HFFc6 (cell line): Measurements from ENCODE around the gene PYCR2. TPM values are rescaled to one million over a fixed set of nuclear protein-coding genes. Genes with fewer than 3 reads are reported as not detected.
"Not testable (repeated sequence)": the region's sequence is repeated elsewhere in the genome, so short reads cannot be mapped to it uniquely, and the experiment has no call there.

Experiments used
- DNase-seq: peaks from one replicate; pipeline ENCODE4 v3.0.0-alpha.2; 2018
- H3K27ac Mint-ChIP-seq: 2 replicates; pipeline ENCODE4 v1.8.0; 2020; ENCODE audit warnings: mild to moderate bottlenecking, mixed read lengths
- H3K27me3 Mint-ChIP-seq: 2 replicates; pipeline ENCODE4 v1.8.0; 2021; ENCODE audit warnings: mild to moderate bottlenecking, moderate library complexity, mixed read lengths; ENCODE audit not compliant: insufficient read depth
- H3K36me3 Mint-ChIP-seq: 2 replicates; pipeline ENCODE4 v1.8.0; 2021; ENCODE audit warnings: low read depth, mixed read lengths
- H3K4me1 Mint-ChIP-seq: 2 replicates; pipeline ENCODE4 v1.8.0; 2020; ENCODE audit warnings: low read depth, mixed read lengths
- H3K4me3 Mint-ChIP-seq: 2 replicates; pipeline ENCODE4 v1.8.0; 2020; ENCODE audit warnings: mild to moderate bottlenecking, moderate library complexity, mixed read lengths
- H3K9me3 Mint-ChIP-seq: 2 replicates; pipeline ENCODE4 v1.8.0; 2020; ENCODE audit warnings: mild to moderate bottlenecking, mixed read lengths
- CTCF ChIP-seq: fragments of 200-600 bp; sonication (generic); IDR thresholded peaks from 2 replicates; pipeline ENCODE4 v1.5.0; 2021; ENCODE audit warnings: antibody characterized with exemption, mild to moderate bottlenecking
- total RNA-seq, 6 experiments: library from RNA; stranded (reverse); fragmentation: NEBNext Ultra II Directional; extraction: Animal tissue kit (Norgen Biotek cat#: 25700); gene quantifications; 2 replicates in 1 of 6; 3 replicates in 5 of 6; pipeline ENCODE4 v1.2.3, GENCODE V29; 2021

The PYCR2 gene
- total RNA-seq, 6 experiments from 2014 or later: 50.7 to 56.3 (median 52.8) TPM

- Mint-ChIP-seq H3K4me3 (no peak within 1 kb of the TSS), H3K27me3 (peaks cover 16% of the 10 kb centered on the region), H3K36me3 (no peaks in the 10 kb centered on the region), H3K27ac (no peak within 1 kb of the TSS), H3K9me3 (no peaks in the 10 kb centered on the region), H3K4me1 (no peaks in the 10 kb centered on the region; the same call in 1 of the 2 replicates)
- no peak for TF ChIP-seq CTCF
- DNase-seq: no peak
Measured at GRCh38 chr1:225941187-225941941, 17.3 kb upstream of the PYCR2 start, which contains the start of gene LEFTY2. TSS of gene LEFTY2 (minus strand) at chr1:225941220. CDS start at chr1:225941140, 80 bp downstream.

GRCh38 chr1:225940385-225941151, 16.5 kb upstream of the PYCR2 start:
- TF ChIP-seq CTCF: no peak
- no peak for DNase-seq
- no peaks in the 10 kb centered on the region for H3K36me3 Mint-ChIP-seq
- no peak overlapping the region for H3K4me3 Mint-ChIP-seq
- H3K4me1 Mint-ChIP-seq: no peaks in the 10 kb centered on the region
- no peak overlapping the region for H3K27ac Mint-ChIP-seq
- H3K27me3 Mint-ChIP-seq: peaks cover 8% of the 10 kb centered on the region
- H3K9me3 Mint-ChIP-seq: no peaks in the 10 kb centered on the region

- not testable (repeated sequence) for H3K9me3 Mint-ChIP-seq, H3K27ac Mint-ChIP-seq, H3K4me3 Mint-ChIP-seq, H3K36me3 Mint-ChIP-seq, H3K27me3 Mint-ChIP-seq, H3K4me1 Mint-ChIP-seq, DNase-seq
Measured at GRCh38 chr1:225939939-225940310, 15.9 kb upstream of the PYCR2 start.

- H3K27ac Mint-ChIP-seq, DNase-seq, H3K9me3 Mint-ChIP-seq, H3K4me3 Mint-ChIP-seq, H3K27me3 Mint-ChIP-seq, H3K4me1 Mint-ChIP-seq, H3K36me3 Mint-ChIP-seq: not testable (repeated sequence)
Measured at GRCh38 chr1:225939097-225939938, 15.3 kb upstream of the PYCR2 start.

GRCh38 chr1:225937048-225937968, 13.3 kb upstream of the PYCR2 start:
- no peak for DNase-seq
- Mint-ChIP-seq H3K36me3 (no peaks in the 10 kb centered on the region), H3K4me3 (no peak overlapping the region), H3K4me1 (peaks cover 6% of the 10 kb centered on the region; the same call in 1 of the 2 replicates), H3K27me3 (no peaks in the 10 kb centered on the region; the same call in 1 of the 2 replicates), H3K27ac (no peak overlapping the region), H3K9me3 (no peaks in the 10 kb centered on the region)
- no peak for TF ChIP-seq CTCF

- Mint-ChIP-seq H3K4me1 (peaks cover 6% of the 10 kb centered on the region; the same call in 1 of the 2 replicates), H3K27ac (no peak overlapping the region), H3K9me3 (no peaks in the 10 kb centered on the region), H3K27me3 (no peaks in the 10 kb centered on the region; the same call in 1 of the 2 replicates), H3K36me3 (no peaks in the 10 kb centered on the region), H3K4me3 (no peak overlapping the region)
- DNase-seq: no peak
- TF ChIP-seq CTCF: no peak
Measured at GRCh38 chr1:225936523-225936922, 12.5 kb upstream of the PYCR2 start.

GRCh38 chr1:225936086-225936485, 12.0 kb upstream of the PYCR2 start:
- H3K9me3 Mint-ChIP-seq, H3K27ac Mint-ChIP-seq: not testable (repeated sequence)

More at GRCh38 chr1:225936086-225936485, 12.0 kb upstream of the PYCR2 start:
- H3K27me3 Mint-ChIP-seq, H3K4me1 Mint-ChIP-seq, H3K4me3 Mint-ChIP-seq, H3K36me3 Mint-ChIP-seq, DNase-seq: not testable (repeated sequence)
